KOPT-K1 (cell line): Measurements from ENCODE around the gene FFAR2.
"Not testable (repeated sequence)": the region's sequence is repeated elsewhere in the genome, so short reads cannot be mapped to it uniquely, and the experiment has no call there.

Source experiments
- H3K27ac ChIP-seq: fragments of 200-600 bp; sonication (generic); 2 replicates; pipeline ENCODE4 v1.5.1; 2016; ENCODE audit warnings: antibody characterized with exemption, mild to moderate bottlenecking, low read depth, low read length; ENCODE audit not compliant: poor library complexity, severe bottlenecking
- H3K36me3 ChIP-seq: fragments of 200-600 bp; sonication (generic); 2 replicates; pipeline ENCODE4 v1.5.1; 2017; ENCODE audit warnings: antibody characterized with exemption, mild to moderate bottlenecking, low read length, moderate library complexity; ENCODE audit not compliant: insufficient read depth
- H3K9me3 ChIP-seq: fragments of 200-600 bp; sonication (generic); 2 replicates; pipeline ENCODE4 v1.5.1; 2017; ENCODE audit warnings: antibody characterized with exemption, low read length, mild to moderate bottlenecking; ENCODE audit not compliant: insufficient read depth, poor library complexity, severe bottlenecking

Gene FFAR2

DNA sequence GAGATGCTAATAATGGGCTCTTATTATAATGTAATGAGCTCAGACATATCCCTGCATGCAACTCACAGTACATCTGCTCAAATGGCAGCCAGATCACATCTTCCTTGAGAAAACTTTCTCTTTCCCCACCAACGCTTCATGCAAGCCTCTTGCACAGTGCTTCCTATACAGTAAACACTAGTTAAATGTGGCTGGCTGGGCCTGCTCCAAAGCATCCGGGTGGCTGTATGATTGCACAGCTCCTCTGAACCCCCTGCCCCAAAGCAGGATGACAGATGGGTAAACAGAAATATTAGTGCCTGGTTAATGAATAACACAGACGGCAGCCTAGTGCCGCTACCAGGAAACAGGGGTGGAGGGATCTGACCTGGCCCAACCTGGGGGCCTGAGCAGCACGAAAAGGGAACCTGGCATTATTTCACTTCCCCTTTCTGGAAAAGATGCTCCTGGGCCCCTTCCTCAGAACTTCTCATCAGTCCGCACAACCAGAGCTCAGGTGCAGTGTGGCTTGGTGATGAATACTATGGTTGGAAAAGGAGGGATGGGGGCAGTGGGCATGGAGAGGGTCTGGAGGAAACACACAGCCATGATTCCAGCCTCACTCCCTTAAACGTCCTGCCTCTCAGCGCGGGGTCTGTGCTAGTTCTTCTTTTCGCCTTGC, 10.8 kb downstream of the FFAR2 start:
- H3K27ac ChIP-seq: no peak overlapping the region
- no peaks in the 10 kb centered on the region for H3K36me3 ChIP-seq
- H3K9me3 ChIP-seq: no peaks in the 10 kb centered on the region

DNA sequence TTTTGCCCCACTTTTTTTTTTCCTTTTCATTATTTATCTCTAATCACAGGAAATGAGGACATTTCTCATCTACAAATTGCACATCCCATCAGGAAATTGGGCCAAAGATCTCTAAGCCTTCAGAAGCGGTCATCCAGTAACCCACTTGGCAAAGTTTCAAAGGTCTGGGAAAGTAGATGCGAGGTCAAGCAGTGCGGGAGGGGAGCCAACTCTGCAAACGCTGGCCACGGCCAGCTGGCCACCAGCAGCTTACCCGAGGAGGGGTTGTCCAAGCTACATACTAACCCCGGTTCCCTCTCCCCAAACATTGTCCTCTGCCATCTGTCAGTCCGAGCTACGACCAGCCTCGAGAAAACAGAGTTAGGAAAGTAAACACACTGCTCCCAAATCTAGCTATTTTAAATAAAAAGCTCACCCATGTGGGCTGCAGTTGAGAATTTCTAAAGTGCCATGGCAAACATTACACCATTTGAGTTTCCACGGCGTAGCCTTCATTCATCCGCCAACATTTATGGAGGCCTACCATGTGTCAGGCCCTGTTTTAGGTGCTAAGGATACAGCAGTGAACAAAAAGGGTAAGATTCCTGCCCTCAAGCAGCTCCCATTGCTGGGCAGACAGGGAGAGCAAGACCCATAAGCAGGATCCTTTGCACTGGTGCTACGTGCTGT, 11.5 kb downstream of the FFAR2 start:
- Histone ChIP-seq H3K27ac (no peak overlapping the region), H3K36me3 (no peaks in the 10 kb centered on the region), H3K9me3 (no peaks in the 10 kb centered on the region)

DNA sequence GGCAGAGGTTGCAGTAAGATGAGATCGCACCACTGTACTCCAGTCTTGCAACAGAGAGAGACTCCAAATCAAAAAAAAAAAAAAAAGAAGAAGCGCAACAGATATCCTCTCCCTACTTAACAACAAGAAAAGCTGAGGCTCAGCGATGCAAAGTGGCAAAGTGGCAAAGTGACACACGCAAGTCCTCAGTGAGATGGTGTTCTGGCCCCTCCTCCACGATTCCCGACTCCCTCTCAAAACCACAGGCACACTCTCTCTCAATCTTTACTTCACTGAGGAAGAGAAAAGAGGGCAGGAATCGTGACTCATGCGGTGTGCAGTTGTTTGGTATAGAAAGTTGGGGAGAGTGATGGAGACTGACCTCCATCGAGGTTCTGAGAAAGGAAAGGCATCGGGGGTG, 12.6 kb downstream of the FFAR2 start:
- no peaks in the 10 kb centered on the region for H3K9me3 ChIP-seq
- no peaks in the 10 kb centered on the region for H3K36me3 ChIP-seq
- peak overlapping the region; percentile 29 for H3K27ac ChIP-seq

DNA sequence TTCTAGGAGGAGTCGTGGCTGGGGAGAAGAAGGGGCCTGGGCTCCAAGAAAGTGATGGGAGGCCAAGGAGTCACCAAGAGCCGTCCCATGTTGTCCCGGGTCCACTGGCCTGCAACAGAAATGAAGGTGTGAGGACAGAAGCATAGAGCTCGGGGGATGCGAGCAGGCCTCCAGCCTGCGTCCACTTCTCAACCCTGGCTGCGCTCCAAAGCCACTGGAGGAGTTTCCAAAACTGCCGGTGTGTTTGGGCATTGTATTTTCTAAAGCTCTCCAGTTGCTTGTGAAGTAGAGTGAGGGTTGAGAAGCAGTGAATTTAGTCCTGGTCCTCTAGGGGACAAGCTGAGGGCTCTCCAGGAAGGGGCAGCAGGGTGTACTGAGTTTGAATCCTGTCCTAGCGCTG, 13.0 kb downstream of the FFAR2 start:
- Histone ChIP-seq H3K9me3 (no peaks in the 10 kb centered on the region), H3K27ac (peak overlapping the region; percentile 29), H3K36me3 (no peaks in the 10 kb centered on the region)

DNA sequence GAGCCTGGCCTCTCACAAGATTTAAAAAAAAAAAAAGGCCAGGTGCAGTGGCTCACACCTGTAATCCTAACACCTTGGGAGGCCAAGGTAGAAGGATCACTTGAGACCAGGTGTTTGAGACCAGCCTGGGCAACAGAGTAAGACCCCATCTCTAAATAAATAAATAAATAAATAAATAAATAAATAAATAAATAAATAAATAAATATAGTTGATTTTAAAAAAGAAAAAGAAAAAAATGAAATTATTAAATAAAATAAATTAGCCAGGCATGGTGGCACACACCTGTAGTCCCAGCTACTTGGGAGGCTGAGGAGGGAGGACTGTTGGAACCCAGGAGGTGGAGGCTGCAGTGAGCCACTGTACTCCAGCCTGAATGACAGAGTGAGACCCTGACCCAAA, 13.7 kb downstream of the FFAR2 start:
- peak overlapping the region; percentile 80 for H3K27ac ChIP-seq
- not testable (repeated sequence) for H3K9me3 ChIP-seq, H3K36me3 ChIP-seq

DNA sequence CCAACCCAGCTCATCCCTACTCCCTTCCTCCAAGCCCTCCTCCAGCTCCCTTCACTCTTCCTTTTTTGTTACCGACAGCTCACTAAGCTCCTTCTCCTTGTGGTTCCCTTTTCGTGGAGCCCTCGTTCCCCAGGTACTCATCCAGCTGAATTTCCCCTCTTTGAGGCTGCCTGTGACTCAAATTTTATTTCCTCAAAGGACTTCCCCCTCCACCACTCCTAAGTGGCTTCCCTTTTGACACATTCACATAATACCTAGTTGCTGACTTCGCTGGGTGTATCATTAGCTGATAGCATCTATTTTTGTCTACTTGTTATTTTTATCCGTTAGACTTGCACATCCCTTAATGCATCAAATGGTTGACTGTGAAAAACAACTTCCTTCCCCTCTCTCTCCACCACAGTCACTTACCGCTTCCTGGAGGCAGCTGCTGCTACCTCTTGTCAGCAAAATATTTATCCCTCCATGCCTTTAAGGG, 14.5 kb downstream of the FFAR2 start:
- Histone ChIP-seq H3K9me3 (no peaks in the 10 kb centered on the region), H3K27ac (peak overlapping the region; percentile 80), H3K36me3 (no peaks in the 10 kb centered on the region)

DNA sequence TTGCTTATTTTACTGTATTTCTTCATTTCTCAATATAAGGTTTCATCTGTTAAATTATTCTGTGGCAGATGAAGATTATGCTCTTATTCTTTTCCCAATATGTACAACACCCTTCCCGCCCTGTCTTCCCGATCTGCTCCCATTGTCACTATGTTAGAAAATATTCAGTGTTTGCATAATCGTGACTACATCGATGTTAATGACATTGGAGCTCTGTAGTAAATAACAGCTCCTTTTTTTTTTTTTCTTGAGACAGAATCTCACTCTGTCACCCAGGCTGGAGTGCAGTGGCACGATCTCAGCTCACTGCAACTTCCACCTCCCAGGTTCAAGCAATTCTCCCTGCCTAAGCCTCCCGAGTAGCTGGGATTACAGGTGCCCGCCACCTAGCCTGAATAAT, 14.9 kb downstream of the FFAR2 start:
- not testable (repeated sequence) for H3K9me3 ChIP-seq, H3K36me3 ChIP-seq
- H3K27ac ChIP-seq: peak overlapping the region; percentile 80

DNA sequence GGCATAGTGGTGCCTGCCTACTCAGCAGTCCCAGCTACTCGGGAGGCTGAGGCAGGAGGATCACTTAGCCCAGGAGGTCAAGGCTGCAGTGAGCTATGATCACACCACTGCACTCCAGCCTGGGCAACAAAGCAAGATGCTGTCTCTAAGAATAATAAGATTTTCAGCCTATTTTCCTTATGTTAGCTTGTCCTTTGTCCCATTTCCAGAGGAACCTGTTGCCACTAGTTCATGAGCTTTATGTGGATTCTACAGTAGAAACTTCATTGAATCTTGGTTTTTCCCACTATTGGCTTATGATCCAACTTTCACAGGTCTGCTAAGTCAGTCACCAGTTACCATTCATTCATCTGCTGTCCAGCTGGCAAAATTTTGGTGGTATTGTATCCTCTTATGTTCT, 18.2 kb downstream of the FFAR2 start:
- Histone ChIP-seq H3K36me3 (no peaks in the 10 kb centered on the region), H3K9me3 (no peaks in the 10 kb centered on the region), H3K27ac (no peak overlapping the region)

DNA sequence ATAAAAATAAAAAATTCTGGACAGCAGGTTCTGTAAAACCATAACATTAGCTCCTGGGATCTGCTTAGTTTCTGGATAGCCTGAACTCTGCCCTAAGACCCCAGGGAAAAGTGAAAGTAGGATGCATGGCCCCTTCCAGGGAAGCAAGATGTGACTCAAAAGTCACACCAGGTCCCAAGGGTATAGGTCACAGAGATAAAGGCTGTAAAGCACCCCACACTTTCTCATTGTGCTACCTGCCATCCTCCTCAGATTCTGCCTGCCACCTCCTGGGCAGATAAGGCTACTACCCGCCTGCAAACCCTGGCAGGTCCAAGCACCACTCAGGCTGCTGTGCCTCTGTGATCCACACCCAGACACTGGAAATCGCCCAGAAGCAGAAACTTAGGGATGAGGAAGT, 20.6 kb downstream of the FFAR2 start:
- Histone ChIP-seq H3K9me3 (no peaks in the 10 kb centered on the region), H3K27ac (no peak overlapping the region), H3K36me3 (no peaks in the 10 kb centered on the region)

DNA sequence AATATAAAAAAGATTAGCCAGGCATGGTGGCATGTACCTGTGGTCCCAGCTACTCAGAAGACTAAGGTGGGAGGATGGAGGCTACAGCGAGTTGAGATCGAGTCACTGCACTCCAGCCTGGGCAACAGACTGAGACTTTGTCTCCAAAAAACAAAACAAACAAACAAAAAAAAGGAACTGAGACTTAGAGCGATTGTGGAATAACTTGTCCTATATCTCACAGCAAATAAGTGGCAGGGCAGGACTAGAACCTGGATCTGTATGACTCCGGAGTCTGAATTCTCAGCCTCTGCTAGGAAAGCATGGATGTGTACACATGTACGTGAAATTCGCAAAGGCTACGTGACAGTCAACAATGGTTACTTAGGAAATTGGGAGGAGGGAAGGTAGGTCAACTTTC, 22.1 kb downstream of the FFAR2 start:
- Histone ChIP-seq H3K36me3 (no peaks in the 10 kb centered on the region), H3K27ac (no peak overlapping the region), H3K9me3 (no peaks in the 10 kb centered on the region)

DNA sequence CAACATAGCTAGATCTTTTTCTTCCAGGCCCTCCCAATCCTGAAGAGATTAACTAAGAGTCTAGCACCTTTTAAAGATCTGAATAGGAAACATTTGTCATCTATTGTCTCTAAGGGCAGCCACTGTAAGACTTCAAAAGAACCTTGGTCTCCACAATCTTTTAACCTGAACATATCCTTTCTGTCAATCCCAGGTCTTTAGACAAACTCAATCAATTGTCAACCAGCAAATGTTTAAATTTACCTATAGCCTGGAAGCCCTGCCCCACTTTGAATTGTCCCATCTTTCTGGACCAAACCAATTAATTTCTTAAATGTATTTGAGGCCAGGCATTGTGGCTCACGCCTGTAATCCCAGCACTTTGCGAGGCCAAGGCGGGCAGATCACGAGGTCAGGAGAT, 23.0 kb downstream of the FFAR2 start:
- not testable (repeated sequence) for H3K27ac ChIP-seq, H3K36me3 ChIP-seq, H3K9me3 ChIP-seq

DNA sequence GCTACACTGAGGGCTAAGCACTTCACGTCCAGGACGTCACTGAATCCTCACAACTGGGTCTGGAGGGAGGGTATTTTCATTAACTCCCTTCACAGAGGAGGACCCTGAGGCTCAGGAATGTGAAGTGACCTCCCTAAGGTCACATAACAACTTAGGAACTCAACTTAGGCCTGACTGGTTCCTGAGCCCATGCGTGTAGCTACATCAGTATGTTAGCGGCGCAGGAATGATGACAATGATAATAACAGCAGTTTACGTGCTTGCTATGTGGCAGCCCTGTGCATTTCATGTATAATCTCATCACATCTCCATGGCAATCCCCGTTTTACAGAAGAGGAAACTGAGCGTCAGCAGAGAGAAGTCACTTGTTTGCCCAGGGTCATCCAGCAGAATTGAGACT, 23.9 kb downstream of the FFAR2 start:
- no peaks in the 10 kb centered on the region for H3K9me3 ChIP-seq
- no peaks in the 10 kb centered on the region for H3K36me3 ChIP-seq
- no peak overlapping the region for H3K27ac ChIP-seq

DNA sequence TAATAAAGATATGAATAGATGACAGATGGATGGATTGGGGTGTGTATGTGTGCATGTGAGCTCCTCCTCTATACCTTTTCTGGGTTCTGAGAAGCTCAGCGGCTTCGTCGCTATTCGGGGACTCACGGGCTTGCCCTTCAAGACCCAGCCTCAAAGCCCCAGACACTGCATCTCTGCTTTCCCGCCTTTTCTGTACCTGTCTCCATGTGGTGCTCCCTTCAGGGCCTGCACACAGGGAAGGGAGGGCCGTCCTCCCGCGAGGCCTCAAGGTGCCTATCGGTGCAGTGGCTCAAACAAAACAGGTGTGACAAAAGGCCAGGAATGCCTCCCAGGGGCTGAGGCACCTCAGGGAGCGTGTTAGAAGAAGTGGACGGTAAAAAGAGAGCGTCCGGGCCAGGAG, 26.0 kb downstream of the FFAR2 start:
- no peaks in the 10 kb centered on the region for H3K36me3 ChIP-seq
- H3K9me3 ChIP-seq: no peaks in the 10 kb centered on the region
- no peak overlapping the region for H3K27ac ChIP-seq

DNA sequence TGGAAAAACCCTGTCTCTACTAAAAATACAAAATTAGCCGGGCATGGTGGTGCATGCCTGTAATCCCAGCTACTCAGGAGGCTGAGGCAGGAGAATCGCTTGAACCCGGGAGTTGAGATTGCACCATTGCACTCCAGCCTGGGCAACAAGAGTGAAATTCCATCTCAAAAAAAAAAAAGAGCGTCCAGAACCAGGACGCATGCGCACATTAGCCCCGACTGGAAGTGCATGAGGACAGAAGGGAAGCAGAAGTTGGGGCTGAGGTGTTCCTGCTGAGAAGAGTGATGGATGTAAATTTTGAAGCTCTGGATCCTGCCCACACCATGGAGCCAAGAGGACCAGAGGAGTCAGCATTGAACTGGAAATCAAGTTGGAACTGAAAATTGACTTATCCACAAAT, 26.5 kb downstream of the FFAR2 start:
- not testable (repeated sequence) for H3K9me3 ChIP-seq, H3K36me3 ChIP-seq, H3K27ac ChIP-seq

DNA sequence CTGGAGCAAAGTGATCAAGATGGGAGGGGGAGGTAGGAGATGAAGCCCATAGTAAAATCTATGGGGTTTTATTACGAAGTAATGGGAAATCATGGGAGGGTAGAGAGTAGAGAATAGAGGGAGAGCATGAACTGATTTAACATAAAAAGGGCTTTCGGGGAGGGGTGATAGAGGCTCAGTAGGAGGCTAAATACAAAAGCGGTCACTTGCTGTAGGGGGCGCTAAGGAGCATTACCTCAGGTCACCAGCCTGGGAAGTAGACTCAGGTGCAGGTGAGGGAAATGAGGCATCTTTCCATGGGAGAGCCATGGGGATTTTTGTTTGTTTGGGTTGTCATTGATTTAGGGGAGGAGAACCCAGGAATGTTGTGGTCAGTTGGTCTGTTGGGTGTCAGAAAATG, 28.1 kb downstream of the FFAR2 start:
- Histone ChIP-seq H3K36me3 (no peaks in the 10 kb centered on the region), H3K9me3 (no peaks in the 10 kb centered on the region), H3K27ac (no peak overlapping the region)
